ENCODE results near the gene ZFP69B.

Gene ZFP69B

GRCh38 chr1:40449684-40450494, at the start of gene ZFP69B:
TSS of gene ZFP69B (plus strand) at chr1:40450476. CDS start at chr1:40450962, 486 bp downstream.
- DNase-seq (ENCODE audit: low spot score): peak; percentile 98

GRCh38 chr1:40401473-40402201, 48.6 kb upstream of the ZFP69B start:
- DNase-seq (ENCODE audit: low spot score): no peak

- peak; percentile 37 for DNase-seq (ENCODE audit: low spot score)
These were observed 45.4 kb upstream of the ZFP69B start for GRCh38 chr1:40404670-40405462.

GRCh38 chr1:40405812-40406211, 44.5 kb upstream of the ZFP69B start:
- DNase-seq (ENCODE audit: low spot score): no peak

GRCh38 chr1:40407453-40407852, 42.8 kb upstream of the ZFP69B start:
- no peak for DNase-seq (ENCODE audit: low spot score)

GRCh38 chr1:40409467-40409866, 40.8 kb upstream of the ZFP69B start:
- DNase-seq (ENCODE audit: low spot score): no peak

- DNase-seq (ENCODE audit: low spot score): no peak
These were observed 39.0 kb upstream of the ZFP69B start for GRCh38 chr1:40411294-40411693.

- no peak for DNase-seq (ENCODE audit: low spot score)
These were observed 38.4 kb upstream of the ZFP69B start for GRCh38 chr1:40411843-40412242.

GRCh38 chr1:40413527-40414252, 36.6 kb upstream of the ZFP69B start:
- DNase-seq (ENCODE audit: low spot score): no peak

GRCh38 chr1:40414331-40414730, 35.9 kb upstream of the ZFP69B start:
- no peak for DNase-seq (ENCODE audit: low spot score)

GRCh38 chr1:40416709-40417108, 33.6 kb upstream of the ZFP69B start:
- DNase-seq (ENCODE audit: low spot score): no peak

- no peak for DNase-seq (ENCODE audit: low spot score)
These were observed 28.6 kb upstream of the ZFP69B start for GRCh38 chr1:40421431-40422384.

GRCh38 chr1:40422630-40423263, 27.5 kb upstream of the ZFP69B start:
- no peak for DNase-seq (ENCODE audit: low spot score)

- DNase-seq (ENCODE audit: low spot score): no peak
These were observed 27.0 kb upstream of the ZFP69B start for GRCh38 chr1:40423264-40423642.

- no peak for DNase-seq (ENCODE audit: low spot score)
These were observed 26.2 kb upstream of the ZFP69B start for GRCh38 chr1:40423951-40424618.

GRCh38 chr1:40425198-40425597, 25.1 kb upstream of the ZFP69B start:
- DNase-seq (ENCODE audit: low spot score): no peak

- no peak for DNase-seq (ENCODE audit: low spot score)
These were observed 18.9 kb upstream of the ZFP69B start for GRCh38 chr1:40431385-40431784.

GRCh38 chr1:40432644-40433390, 17.5 kb upstream of the ZFP69B start:
- no peak for DNase-seq (ENCODE audit: low spot score)

GRCh38 chr1:40435471-40435870, 14.8 kb upstream of the ZFP69B start:
- DNase-seq (ENCODE audit: low spot score): no peak

Data from D341Med (cell line).